Measurements from ENCODE around the gene ARHGAP9.

ARHGAP9 gene

DNA sequence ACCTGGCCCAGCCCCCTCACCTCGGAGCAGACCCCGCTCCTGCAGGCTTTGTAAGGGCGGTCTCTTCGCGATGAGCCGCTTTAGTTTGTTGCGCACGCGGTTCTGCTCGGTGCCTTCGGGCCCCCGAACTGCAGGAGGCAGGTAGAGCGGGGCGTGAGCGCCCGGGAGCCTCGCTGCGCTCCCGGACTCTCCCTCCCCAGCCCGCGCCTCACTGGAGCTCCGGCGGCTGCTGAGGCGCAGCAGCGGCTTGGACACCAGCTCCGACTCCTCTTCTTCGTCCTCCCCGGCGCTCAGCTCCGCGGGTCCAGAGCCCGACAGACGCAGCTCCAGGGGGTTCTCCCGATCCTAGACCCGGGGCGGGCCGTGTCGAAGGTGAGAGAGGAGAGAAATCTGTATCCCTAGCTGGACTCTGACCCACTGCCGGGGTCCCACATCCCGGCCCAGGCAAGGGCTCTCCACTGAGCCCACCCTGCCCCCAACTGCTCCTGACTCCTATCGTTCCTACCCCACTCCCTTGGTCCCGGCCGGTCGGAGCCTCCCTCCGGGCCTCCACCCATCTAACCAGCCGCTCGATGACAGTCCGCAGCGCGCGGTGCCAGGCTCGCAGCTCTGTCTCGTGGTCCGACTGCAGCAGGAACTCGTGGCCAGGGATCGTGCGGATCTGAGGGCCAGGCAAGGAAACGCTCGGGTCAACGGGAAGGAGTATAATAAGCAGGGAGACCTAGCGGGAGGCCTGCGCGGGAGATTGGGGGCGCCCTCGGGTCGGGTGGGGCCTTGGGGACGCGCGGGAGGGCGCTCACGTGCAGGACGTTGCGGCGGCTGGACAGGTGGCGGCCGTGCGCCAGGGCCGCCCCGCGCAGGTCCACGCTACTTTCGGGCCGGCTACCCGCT, 4.2 kb downstream of the ARHGAP9 start:
- peak overlapping the region; percentile 24 for H3K4me3 ChIP-seq (ENCODE audit: low read length)
- no peak overlapping the region for H3K9ac ChIP-seq (ENCODE audit: low read length)
- peak; percentile 63 for DNase-seq (ENCODE audit: low read depth)
- no peaks in the 10 kb centered on the region for H3K9me3 ChIP-seq (ENCODE audit: control insufficient read depth, low read length)
- H3K27me3 ChIP-seq (replicated peaks; ENCODE audit: control insufficient read depth, insufficient read depth, low read length), result peaks cover 90% of the 10 kb centered on the region
- H3K36me3 ChIP-seq (ENCODE audit: control insufficient read depth, insufficient read depth, low read length, severe bottlenecking), result no peaks in the 10 kb centered on the region
- peaks cover 10% of the 10 kb centered on the region for H3K4me1 ChIP-seq (ENCODE audit: control insufficient read depth, insufficient read depth, low read length)

- Histone ChIP-seq H3K9me3 (ENCODE audit: control insufficient read depth, low read length) (no peaks in the 10 kb centered on the region), H3K27me3 (replicated peaks; ENCODE audit: control insufficient read depth, insufficient read depth, low read length) (peaks cover 90% of the 10 kb centered on the region), H3K36me3 (ENCODE audit: control insufficient read depth, insufficient read depth, low read length, severe bottlenecking) (no peaks in the 10 kb centered on the region), H3K4me3 (ENCODE audit: low read length) (no peak overlapping the region), H3K9ac (ENCODE audit: low read length) (no peak overlapping the region), H3K4me1 (ENCODE audit: control insufficient read depth, insufficient read depth, low read length) (peaks cover 10% of the 10 kb centered on the region)
- no peak for DNase-seq (ENCODE audit: low read depth)
Measured at GRCh38 chr12:57474862-57475261, 4.8 kb downstream of the ARHGAP9 start.

DNA sequence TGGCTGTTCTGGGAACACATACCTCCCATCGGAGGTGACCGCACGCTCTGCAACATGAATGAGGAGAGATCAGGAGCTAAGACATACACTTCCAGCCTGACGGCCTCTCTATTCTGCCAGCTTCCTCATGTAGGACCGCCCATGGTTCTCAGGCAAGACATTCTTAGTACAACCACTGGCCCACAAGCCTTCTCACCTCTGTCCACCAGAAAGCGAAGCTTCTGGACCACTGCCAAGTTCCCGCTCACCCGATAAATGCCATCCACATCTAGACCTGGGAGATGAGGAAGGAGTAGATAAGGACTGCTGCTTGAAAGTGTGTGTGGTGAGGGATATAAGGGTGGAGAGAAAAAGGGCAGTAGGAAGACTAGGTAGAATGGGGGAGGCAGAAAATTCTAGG, 5.2 kb downstream of the ARHGAP9 start:
- H3K9me3 ChIP-seq (ENCODE audit: control insufficient read depth, low read length), result no peaks in the 10 kb centered on the region
- no peak for DNase-seq (ENCODE audit: low read depth)
- H3K4me1 ChIP-seq (ENCODE audit: control insufficient read depth, insufficient read depth, low read length), result peaks cover 10% of the 10 kb centered on the region
- no peak overlapping the region for H3K4me3 ChIP-seq (ENCODE audit: low read length)
- no peak overlapping the region for H3K9ac ChIP-seq (ENCODE audit: low read length)
- peaks cover 90% of the 10 kb centered on the region for H3K27me3 ChIP-seq (replicated peaks; ENCODE audit: control insufficient read depth, insufficient read depth, low read length)
- H3K36me3 ChIP-seq (ENCODE audit: control insufficient read depth, insufficient read depth, low read length, severe bottlenecking), result no peaks in the 10 kb centered on the region

DNA sequence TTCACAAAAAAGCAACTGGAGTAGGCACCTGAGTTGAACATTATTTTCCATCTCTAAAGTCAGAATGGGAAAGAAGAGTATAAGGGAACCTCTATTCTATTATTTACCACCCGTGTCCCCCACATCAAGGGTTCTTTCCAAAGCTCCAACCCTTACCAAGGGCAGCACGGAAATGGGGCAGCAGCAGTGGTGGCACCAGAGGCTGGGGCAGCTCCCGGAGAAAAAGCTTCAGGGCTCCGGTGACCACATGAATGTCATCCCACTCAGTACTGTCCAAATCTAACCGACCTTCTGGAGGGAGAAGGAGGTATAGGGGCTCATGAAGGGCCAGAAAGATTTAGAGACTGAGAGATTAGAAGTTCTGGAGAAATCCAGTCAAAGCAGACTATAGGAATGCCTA, 5.8 kb downstream of the ARHGAP9 start:
- no peak for DNase-seq (ENCODE audit: low read depth)

DNA sequence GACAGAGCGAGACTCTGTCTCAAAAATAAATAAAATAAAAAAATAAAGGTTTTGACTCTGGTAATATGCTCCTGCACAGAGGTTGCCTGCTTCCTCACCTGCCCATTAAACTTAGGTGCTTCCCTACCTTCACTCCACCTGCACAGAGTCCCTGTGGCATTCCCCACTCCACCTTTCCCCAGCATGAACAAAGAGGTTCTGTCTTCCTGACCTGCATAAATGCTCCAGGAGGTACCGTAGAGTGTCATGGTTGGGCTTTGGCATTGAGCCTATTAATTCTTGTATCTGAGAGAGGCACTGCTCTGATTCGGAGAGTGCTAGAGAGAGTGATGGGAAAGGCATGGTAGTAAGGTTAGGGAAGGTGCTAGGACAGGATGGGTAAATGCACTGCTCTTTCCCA, 6.3 kb downstream of the ARHGAP9 start:
- H3K9ac ChIP-seq (ENCODE audit: low read length), result no peak overlapping the region
- no peak overlapping the region for H3K4me3 ChIP-seq (ENCODE audit: low read length)
- peaks cover 10% of the 10 kb centered on the region for H3K4me1 ChIP-seq (ENCODE audit: control insufficient read depth, insufficient read depth, low read length)
- H3K9me3 ChIP-seq (ENCODE audit: control insufficient read depth, low read length), result no peaks in the 10 kb centered on the region
- peaks cover 83% of the 10 kb centered on the region for H3K27me3 ChIP-seq (replicated peaks; ENCODE audit: control insufficient read depth, insufficient read depth, low read length)
- no peaks in the 10 kb centered on the region for H3K36me3 ChIP-seq (ENCODE audit: control insufficient read depth, insufficient read depth, low read length, severe bottlenecking)
- DNase-seq (ENCODE audit: low read depth), result no peak

More for the DNA sequence above, 5.8 kb downstream of the ARHGAP9 start:
- H3K9ac ChIP-seq (ENCODE audit: low read length), result no peak overlapping the region
- no peak overlapping the region for H3K4me3 ChIP-seq (ENCODE audit: low read length)
- H3K9me3 ChIP-seq (ENCODE audit: control insufficient read depth, low read length), result no peaks in the 10 kb centered on the region
- H3K27me3 ChIP-seq (replicated peaks; ENCODE audit: control insufficient read depth, insufficient read depth, low read length), result peaks cover 87% of the 10 kb centered on the region
- peaks cover 10% of the 10 kb centered on the region for H3K4me1 ChIP-seq (ENCODE audit: control insufficient read depth, insufficient read depth, low read length)
- no peaks in the 10 kb centered on the region for H3K36me3 ChIP-seq (ENCODE audit: control insufficient read depth, insufficient read depth, low read length, severe bottlenecking)

- no peak overlapping the region for H3K4me3 ChIP-seq (ENCODE audit: low read length)
- no peaks in the 10 kb centered on the region for H3K9me3 ChIP-seq (ENCODE audit: control insufficient read depth, low read length)
- DNase-seq (ENCODE audit: low read depth), result no peak
- no peaks in the 10 kb centered on the region for H3K36me3 ChIP-seq (ENCODE audit: control insufficient read depth, insufficient read depth, low read length, severe bottlenecking)
- H3K27me3 ChIP-seq (replicated peaks; ENCODE audit: control insufficient read depth, insufficient read depth, low read length), result peaks cover 89% of the 10 kb centered on the region
- H3K4me1 ChIP-seq (ENCODE audit: control insufficient read depth, insufficient read depth, low read length), result peaks cover 10% of the 10 kb centered on the region
- H3K9ac ChIP-seq (ENCODE audit: low read length), result no peak overlapping the region
Measured at GRCh38 chr12:57472391-57472790, 7.3 kb downstream of the ARHGAP9 start.

DNA sequence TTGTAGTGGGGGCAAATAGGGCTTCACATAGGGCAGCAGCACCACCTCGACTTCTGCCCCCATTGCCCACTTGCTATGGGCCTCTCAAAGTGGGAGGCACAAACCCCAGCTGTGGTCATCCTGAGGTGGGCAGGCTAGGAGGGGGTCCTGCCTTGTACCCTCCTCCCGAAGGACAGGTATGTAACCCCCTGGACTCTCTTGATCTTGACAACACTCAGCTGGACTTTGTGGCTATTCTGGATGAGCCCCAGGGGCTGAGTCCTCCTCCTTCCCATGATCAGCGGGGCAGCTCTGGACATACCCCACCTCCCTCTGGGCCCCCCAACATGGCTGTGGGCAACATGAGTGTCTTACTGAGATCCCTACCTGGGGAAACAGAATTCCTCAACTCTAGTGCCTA, 8.0 kb downstream of the ARHGAP9 start:
- H3K27me3 ChIP-seq (replicated peaks; ENCODE audit: control insufficient read depth, insufficient read depth, low read length), result peaks cover 87% of the 10 kb centered on the region
- DNase-seq (ENCODE audit: low read depth), result no peak
- no peak overlapping the region for H3K4me3 ChIP-seq (ENCODE audit: low read length)
- no peaks in the 10 kb centered on the region for H3K9me3 ChIP-seq (ENCODE audit: control insufficient read depth, low read length)
- H3K36me3 ChIP-seq (ENCODE audit: control insufficient read depth, insufficient read depth, low read length, severe bottlenecking), result no peaks in the 10 kb centered on the region
- peaks cover 10% of the 10 kb centered on the region for H3K4me1 ChIP-seq (ENCODE audit: control insufficient read depth, insufficient read depth, low read length)
- no peak overlapping the region for H3K9ac ChIP-seq (ENCODE audit: low read length)

DNA sequence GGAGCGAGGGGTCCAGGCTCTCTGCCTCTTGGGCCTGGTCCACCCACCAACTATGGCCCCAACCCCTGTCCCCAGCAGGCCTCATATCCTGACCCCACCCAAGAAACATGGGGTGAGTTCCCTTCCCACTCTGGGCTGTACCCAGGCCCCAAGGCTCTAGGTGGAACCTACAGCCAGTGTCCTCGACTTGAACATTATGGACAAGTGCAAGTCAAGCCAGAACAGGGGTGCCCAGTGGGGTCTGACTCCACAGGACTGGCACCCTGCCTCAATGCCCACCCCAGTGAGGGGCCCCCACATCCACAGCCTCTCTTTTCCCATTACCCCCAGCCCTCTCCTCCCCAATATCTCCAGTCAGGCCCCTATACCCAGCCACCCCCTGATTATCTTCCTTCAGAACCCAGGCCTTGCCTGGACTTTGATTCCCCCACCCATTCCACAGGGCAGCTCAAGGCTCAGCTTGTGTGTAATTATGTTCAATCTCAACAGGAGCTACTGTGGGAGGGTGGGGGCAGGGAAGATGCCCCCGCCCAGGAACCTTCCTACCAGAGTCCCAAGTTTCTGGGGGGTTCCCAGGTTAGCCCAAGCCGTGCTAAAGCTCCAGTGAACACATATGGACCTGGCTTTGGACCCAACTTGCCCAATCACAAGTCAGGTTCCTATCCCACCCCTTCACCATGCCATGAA, 8.6 kb downstream of the ARHGAP9 start:
- no peak overlapping the region for H3K9ac ChIP-seq (ENCODE audit: low read length)
- peaks cover 84% of the 10 kb centered on the region for H3K27me3 ChIP-seq (replicated peaks; ENCODE audit: control insufficient read depth, insufficient read depth, low read length)
- no peak overlapping the region for H3K4me3 ChIP-seq (ENCODE audit: low read length)
- no peaks in the 10 kb centered on the region for H3K36me3 ChIP-seq (ENCODE audit: control insufficient read depth, insufficient read depth, low read length, severe bottlenecking)
- H3K4me1 ChIP-seq (ENCODE audit: control insufficient read depth, insufficient read depth, low read length), result peaks cover 10% of the 10 kb centered on the region
- no peaks in the 10 kb centered on the region for H3K9me3 ChIP-seq (ENCODE audit: control insufficient read depth, low read length)
- DNase-seq (ENCODE audit: low read depth), result no peak

GRCh38 chr12:57470286-57470969, 9.2 kb downstream of the ARHGAP9 start:
- Histone ChIP-seq H3K9me3 (ENCODE audit: control insufficient read depth, low read length) (peaks cover 2% of the 10 kb centered on the region), H3K4me3 (ENCODE audit: low read length) (no peak overlapping the region), H3K27me3 (replicated peaks; ENCODE audit: control insufficient read depth, insufficient read depth, low read length) (peaks cover 84% of the 10 kb centered on the region), H3K9ac (ENCODE audit: low read length) (no peak overlapping the region), H3K36me3 (ENCODE audit: control insufficient read depth, insufficient read depth, low read length, severe bottlenecking) (no peaks in the 10 kb centered on the region), H3K4me1 (ENCODE audit: control insufficient read depth, insufficient read depth, low read length) (peaks cover 3% of the 10 kb centered on the region)
- DNase-seq (ENCODE audit: low read depth), result no peak

DNA sequence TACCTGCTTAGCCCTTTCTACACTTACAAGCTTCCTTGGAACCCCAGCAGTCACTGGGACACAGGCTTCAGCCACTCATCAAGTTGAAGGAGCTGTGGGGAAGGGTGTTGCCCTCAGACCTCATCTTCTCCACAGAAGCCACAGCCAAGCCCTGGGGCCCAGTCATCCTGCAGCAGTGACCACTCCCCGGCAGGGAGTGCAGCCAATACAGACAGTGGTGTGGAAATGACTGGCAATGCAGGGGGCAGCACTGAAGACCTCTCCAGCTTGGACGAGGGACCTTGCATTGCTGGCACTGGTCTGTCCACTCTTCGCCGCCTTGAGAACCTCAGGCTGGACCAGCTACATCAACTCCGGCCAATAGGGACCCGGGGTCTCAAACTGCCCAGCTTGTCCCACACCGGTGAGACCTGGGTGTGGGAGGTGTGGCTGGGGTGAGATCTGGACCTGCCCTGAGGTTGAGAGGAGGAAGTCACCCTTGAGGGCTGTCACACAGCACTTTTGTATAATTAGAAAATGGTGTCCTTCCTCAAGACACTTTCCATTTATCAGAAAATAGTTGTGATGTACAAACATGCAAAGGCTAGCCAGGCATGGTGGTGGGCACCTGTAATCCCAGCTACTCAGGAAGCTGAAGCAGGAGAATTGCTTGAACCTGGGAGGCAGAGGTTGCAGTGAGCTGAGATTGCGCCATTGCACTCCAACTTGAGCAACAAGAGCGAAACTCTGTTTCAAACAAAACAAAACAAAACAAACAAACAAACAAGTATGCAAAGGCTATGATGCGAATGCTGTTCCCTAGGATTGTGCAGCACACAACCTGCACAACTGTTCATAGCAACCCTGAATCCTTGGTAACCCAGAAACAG, 10.1 kb downstream of the ARHGAP9 start:
- Histone ChIP-seq H3K9me3 (ENCODE audit: control insufficient read depth, low read length) (peaks cover 2% of the 10 kb centered on the region), H3K4me3 (ENCODE audit: low read length) (no peak overlapping the region), H3K4me1 (ENCODE audit: control insufficient read depth, insufficient read depth, low read length) (no peaks in the 10 kb centered on the region), H3K36me3 (ENCODE audit: control insufficient read depth, insufficient read depth, low read length, severe bottlenecking) (no peaks in the 10 kb centered on the region), H3K9ac (ENCODE audit: low read length) (no peak overlapping the region), H3K27me3 (replicated peaks; ENCODE audit: control insufficient read depth, insufficient read depth, low read length) (peaks cover 84% of the 10 kb centered on the region)
- DNase-seq (ENCODE audit: low read depth), result no peak
